ENCODE data around the gene ALDH1A1. TPM values are rescaled to one million over a fixed set of nuclear protein-coding genes. Genes with fewer than 3 reads are reported as not detected.

ALDH1A1 gene
- total RNA-seq, 1 donor from 2014 or later: 1.6 TPM

DNA sequence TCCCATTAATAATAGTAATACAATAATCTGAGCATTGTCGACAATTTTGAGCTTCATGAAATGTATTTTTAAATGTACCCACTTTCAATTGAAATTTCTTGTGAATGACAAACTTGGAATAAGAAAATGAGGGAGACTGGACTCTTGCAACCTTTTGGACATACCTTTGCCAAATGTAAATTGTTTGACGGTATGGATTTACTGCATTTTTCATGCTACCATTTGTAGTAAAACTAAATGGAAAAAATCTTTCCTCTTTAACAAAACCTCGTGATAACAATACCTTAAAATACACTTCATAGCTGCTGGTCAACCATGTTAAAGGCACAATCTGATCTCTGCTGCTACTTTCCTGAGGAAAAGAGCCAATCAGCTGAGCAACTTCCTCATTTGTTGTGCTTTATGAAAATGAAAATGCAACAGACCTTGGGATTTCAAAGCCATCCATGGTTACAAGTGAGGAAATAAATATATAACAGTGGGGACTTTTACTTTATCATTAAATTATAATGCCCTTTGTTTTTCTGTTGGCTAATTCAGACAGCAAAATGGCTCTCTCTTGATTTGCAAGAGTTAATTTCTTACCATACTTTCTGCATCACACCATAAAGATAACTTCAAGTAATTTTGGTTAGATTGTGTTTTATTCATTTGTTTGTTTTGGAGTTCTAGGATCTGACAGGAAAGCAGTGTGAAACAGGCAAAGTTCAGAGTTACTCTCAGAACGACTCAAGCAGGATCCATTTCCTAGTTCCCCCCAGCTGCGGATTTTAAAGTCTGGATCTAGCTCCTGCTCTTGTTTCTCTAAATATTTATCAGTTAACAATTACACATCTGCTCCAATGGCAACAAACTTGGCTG, 1.1 kb downstream of the ALDH1A1 start:
- TF ChIP-seq, protein P1, sequence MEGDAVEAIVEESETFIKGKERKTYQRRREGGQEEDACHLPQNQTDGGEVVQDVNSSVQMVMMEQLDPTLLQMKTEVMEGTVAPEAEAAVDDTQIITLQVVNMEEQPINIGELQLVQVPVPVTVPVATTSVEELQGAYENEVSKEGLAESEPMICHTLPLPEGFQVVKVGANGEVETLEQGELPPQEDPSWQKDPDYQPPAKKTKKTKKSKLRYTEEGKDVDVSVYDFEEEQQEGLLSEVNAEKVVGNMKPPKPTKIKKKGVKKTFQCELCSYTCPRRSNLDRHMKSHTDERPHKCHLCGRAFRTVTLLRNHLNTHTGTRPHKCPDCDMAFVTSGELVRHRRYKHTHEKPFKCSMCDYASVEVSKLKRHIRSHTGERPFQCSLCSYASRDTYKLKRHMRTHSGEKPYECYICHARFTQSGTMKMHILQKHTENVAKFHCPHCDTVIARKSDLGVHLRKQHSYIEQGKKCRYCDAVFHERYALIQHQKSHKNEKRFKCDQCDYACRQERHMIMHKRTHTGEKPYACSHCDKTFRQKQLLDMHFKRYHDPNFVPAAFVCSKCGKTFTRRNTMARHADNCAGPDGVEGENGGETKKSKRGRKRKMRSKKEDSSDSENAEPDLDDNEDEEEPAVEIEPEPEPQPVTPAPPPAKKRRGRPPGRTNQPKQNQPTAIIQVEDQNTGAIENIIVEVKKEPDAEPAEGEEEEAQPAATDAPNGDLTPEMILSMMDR (conservative IDR thresholded peaks at IDR 0.05; ENCODE audit: low read depth, low read length): no peak
- H3K4me3 ChIP-seq (ENCODE audit: low read depth, low read length): peak overlapping the region; percentile 59
- DNase-seq (ENCODE audit: low read depth): no peak

DNA sequence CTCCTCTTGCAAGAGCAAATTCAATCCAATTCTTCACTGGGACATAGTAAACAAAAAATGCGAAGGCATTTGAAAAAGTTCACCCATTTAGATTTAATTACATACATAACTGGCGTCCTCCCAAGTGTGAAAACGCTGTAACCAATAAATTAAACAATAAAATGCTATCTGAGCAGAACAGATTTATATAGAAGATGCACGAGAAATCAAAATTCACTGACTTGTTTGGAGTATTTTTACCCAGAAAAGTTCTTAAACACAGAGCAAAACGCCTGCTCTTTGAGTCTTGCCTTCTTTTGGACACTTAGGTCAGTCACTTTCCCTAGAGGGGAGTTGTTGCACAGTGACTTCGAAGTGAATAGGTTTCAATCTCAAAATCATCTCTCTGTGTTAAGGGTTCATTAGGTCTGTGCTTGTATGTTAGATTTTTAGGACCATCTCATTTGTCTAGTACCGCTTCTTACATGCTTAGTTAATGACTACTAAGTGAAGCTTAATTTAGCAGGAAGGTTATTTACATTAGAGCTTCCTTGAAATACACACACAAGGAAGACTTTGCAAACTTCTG, 1.9 kb downstream of the ALDH1A1 start:
- no peak for DNase-seq (ENCODE audit: low read depth)
- peak overlapping the region; percentile 59 for H3K4me3 ChIP-seq (ENCODE audit: low read depth, low read length)
- TF ChIP-seq, protein P1 (conservative IDR thresholded peaks at IDR 0.05; ENCODE audit: low read depth, low read length): no peak

DNA sequence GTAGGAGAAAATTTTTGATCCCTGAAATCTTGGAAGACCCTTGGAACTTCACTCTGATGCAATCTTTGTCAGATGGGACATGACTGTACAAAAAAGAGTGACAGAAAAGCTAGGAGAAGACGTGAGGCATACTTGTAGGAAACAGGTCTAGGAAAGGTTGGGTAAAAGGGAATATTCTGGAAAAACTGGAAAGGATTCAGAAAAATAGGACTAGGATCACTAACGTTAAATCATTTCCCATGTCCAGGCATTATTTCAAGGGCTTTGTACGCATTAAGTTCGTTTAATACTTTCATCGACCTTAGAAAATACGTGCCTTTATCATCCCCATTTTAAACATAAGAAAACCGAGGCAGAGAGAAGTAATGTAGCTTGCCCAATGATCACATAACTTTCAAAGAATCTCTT, 2.9 kb downstream of the ALDH1A1 start:
- peak overlapping the region; percentile 59 for H3K4me3 ChIP-seq (ENCODE audit: low read depth, low read length)
- TF ChIP-seq, protein P1 (conservative IDR thresholded peaks at IDR 0.05; ENCODE audit: low read depth, low read length): no peak
- DNase-seq (ENCODE audit: low read depth): no peak

DNA sequence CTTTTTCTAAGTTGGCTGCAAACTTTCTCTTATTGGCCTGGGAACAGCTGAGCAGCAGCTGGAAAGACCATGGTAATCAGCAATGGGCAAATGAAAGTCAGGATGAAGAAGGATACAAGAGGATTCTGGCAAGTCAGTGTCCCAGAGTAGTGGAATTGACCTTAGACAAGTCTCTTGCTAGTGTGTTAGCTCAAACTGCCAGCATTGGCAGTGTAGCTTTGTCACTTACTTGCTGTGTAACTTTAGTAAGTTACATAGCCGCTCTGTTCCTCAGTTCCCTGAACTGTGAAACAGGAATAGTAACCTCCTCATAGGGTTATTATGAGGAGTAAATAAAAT, 3.6 kb downstream of the ALDH1A1 start:
- no peak for DNase-seq (ENCODE audit: low read depth)

DNA sequence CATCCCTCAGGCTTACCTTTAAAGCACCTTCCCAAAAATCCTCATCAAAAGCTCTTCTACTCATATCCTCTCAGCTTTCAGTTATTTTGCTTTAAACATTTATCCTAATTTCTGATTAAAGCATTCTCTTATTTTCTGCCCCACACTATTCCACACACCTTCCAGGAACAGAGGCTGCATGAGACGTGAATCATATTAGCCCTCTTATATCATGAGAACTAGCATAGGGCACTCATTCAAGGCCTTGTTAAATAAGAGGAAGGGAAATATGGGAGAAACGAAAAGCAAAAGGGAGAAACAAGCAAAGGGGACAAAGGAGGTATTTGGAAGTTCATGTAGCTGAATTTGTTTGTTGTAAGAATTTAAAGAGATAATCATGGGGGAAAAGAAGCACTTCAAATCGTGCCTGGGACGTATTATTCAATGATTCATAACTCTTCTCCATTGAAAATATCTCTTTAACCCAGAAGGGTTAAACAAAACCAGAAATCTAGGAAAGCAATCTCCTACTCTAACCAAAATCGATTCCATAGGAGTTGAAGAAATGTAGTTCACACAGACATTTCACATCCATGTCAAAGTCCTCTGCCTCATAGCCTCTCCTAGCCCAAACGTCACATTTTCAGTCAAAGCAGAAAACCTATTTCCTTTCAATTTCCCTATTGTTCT, 4.1 kb downstream of the ALDH1A1 start:
- no peak for DNase-seq (ENCODE audit: low read depth)
- peak overlapping the region; percentile 59 for H3K4me3 ChIP-seq (ENCODE audit: low read depth, low read length)
- TF ChIP-seq, protein P1 (conservative IDR thresholded peaks at IDR 0.05; ENCODE audit: low read depth, low read length): no peak

More for the DNA sequence above, 3.6 kb downstream of the ALDH1A1 start:
- peak overlapping the region; percentile 59 for H3K4me3 ChIP-seq (ENCODE audit: low read depth, low read length)
- TF ChIP-seq, protein P1 (conservative IDR thresholded peaks at IDR 0.05; ENCODE audit: low read depth, low read length): no peak

DNA sequence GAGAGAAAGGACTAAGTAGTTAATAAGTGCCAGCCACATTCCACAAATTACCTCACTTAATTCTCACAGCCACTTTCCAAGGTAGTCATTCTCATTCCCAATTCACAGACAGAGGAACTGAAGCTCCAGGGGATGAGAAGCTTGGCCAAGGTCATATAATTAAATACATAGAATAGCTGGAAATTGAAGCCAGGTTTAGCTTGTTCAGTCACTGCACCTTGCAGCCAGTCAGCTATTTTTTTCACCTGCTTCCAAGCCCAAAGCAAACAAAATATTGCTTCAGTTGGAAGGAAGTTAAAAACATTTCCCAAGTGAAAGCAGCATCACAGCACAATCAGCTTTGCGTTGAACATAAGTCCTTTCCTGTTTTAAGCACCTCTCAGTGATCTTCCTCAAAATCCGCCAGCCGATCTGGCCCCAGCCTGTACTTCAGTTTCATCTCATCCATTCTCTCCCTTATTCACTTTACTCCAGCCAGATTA, 4.8 kb downstream of the ALDH1A1 start:
- peak; percentile 80 for DNase-seq (ENCODE audit: low read depth)
- H3K4me3 ChIP-seq (ENCODE audit: low read depth, low read length): peak overlapping the region; percentile 59
- TF ChIP-seq, protein P1 (conservative IDR thresholded peaks at IDR 0.05; ENCODE audit: low read depth, low read length): no peak
